GM10266 (cell line): ENCODE measurements around the gene SLC17A9.

ENCODE experiments used
- DNase-seq: peaks from one replicate; pipeline ENCODE4 v3.0.0; 2012; ENCODE audit errors: extremely low spot score
- TF ChIP-seq, protein P1 (sequence below): IDR thresholded peaks from 2 replicates; pipeline ENCODE4 v1.5.1; 2012; ENCODE audit warnings: mild to moderate bottlenecking, low read depth; ENCODE audit not compliant: control insufficient read depth, insufficient read depth; ENCODE audit errors: missing control alignments

The SLC17A9 gene

GRCh38 chr20:62908971-62909791 is 43.3 kb upstream of the SLC17A9 start:
- TF ChIP-seq, protein P1, sequence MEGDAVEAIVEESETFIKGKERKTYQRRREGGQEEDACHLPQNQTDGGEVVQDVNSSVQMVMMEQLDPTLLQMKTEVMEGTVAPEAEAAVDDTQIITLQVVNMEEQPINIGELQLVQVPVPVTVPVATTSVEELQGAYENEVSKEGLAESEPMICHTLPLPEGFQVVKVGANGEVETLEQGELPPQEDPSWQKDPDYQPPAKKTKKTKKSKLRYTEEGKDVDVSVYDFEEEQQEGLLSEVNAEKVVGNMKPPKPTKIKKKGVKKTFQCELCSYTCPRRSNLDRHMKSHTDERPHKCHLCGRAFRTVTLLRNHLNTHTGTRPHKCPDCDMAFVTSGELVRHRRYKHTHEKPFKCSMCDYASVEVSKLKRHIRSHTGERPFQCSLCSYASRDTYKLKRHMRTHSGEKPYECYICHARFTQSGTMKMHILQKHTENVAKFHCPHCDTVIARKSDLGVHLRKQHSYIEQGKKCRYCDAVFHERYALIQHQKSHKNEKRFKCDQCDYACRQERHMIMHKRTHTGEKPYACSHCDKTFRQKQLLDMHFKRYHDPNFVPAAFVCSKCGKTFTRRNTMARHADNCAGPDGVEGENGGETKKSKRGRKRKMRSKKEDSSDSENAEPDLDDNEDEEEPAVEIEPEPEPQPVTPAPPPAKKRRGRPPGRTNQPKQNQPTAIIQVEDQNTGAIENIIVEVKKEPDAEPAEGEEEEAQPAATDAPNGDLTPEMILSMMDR, result no peak
- DNase-seq, result no peak

DNA sequence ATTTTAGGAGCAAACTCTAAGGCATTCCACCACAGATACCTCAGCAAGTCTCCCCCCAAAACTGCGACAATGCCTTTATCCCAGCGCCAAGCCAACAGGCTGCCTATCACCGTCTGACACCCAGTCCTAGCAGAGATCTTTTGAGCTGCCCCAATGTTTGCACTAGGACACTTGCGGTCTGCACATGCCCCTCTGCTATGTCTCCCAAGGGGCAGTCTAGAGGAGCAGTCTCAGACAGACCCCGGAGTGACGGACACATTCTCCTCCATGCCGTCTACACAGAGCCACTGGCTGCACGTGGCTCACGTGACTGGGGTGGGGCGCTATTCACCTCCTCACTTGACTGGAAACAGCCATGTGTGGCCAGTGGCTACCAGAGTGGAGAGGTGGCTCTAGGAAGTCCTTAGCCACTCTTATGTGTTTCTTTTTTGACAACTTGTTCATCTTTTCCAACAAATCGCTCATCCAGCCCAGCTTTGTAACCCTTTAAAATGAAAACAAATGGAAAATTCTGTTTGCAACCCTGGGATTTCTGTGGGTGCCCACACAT is 42.2 kb upstream of the SLC17A9 start:
- no peak for DNase-seq
- TF ChIP-seq, protein P1, result no peak

DNA sequence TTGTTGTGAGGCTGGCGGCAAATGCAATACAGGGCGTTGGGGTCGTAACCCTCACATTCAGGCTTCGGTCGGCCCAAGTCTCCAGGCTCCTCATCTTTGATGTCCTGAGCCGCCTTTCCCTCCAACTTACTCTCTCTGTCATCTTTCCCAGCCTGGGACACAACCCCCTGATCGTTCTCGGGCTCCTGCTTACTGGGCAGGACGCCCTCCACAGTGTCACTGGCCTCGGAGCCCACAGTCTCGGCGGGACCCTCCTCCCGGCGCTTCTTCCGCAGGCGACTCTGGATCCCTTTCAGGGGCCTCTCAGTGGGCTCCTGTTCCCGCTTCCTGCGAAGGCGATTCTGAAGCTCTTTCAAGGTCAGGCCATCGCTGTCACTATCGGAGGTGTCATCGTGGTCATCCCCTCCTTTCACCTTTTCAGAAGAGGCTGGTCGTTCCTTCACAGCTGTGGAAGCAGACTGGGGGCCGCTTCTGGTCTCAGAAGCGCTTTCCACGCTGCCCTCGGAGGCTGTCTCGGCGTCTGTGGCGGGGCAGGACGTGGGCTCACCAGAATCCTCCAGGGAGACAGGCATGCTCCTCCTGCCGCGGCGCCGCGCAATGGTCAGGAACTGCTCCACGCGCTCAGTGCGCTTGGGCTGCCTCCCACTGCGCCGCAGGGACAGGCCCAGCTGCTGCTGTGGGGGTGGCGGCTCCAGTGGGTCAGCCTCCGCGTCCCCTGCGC is 41.6 kb upstream of the SLC17A9 start:
- TF ChIP-seq, protein P1, result no peak
- DNase-seq, result no peak

DNA sequence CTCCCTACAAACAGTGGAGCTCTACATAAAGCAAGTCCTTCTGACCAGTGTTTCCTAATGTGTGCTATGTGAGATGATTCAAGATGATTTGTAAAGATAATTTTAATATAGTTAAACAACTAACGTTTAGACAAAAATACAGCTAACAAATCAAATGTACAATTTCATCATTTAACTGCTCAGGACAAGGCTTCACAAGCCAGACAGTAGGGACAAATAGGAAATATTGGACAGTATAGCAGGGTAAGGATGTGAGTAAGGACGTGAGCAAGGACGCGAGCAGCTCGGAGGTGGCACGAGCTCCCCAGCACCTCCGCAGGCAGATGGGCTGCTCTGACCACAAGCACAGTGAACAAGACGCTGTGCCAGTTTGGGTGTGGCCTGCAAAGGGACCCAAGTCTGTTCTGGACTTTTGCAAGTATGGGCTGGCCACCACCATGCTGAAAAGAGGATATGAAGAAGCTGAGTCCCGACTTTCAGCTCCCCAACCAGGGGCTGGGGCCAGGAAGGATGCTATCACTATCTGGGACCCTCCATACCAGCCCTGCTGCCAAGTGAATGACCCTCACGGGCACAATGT is 40.7 kb upstream of the SLC17A9 start:
- TF ChIP-seq, protein P1, result no peak
- DNase-seq, result no peak

DNA sequence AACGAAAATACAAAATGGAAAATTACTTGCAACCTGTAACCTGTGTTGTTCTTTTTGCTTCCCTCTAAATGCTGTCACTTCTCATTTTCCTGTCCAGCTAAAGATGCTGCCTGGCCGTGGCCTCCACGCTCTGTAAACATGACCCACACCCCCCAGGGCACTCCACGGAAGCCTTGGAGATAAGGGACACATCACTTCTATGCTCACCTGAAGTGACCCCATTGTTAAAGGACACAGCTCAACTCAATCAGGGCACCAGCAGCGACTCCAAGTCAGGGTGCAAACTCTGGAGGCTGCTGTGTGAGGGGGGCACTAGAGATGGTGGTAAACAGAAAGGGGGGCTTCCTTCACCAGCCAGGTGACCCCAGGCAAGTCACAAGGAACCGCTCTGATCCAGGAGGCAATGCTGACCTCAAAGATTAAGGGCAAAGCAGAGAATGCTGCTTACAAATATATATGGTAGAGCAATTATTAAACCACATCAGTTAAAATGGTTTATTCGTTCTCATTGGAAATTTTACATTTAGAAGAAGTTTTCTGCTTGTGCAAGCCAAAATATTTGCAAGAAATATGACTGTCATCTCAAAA is 39.4 kb upstream of the SLC17A9 start:
- TF ChIP-seq, protein P1, result no peak
- no peak for DNase-seq

DNA sequence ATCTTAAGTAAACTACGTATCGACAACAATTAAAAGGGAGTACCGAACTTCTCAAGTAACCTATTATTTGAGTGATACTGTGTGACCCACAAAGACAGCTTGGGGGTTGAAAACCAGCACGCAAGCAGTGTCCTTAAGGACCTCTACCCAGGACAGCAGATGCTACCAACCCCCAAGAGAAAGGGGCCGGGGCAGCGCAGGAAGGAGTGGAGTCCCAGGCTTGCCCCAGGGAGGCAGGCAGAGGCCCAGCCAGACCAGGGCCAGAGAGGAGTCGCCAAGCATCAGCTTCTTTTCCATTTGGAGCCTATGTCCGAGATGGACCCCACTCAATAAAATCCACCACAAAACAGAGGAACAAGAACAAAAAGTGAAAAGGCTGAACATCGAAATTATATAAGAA is 38.1 kb upstream of the SLC17A9 start:
- DNase-seq, result no peak
- TF ChIP-seq, protein P1, result no peak
